Measurements from ENCODE around the gene BTBD19. TPM values are rescaled to one million over a fixed set of nuclear protein-coding genes. Genes with fewer than 3 reads are reported as not detected.

The BTBD19 gene
- total and polyA plus RNA-seq, 9 of the 15 experiments (the other 6 are each of a cell fraction or from before 2014, with no cell fraction given) = 0.22 to 2.0 (median 0.95) TPM

GRCh38 chr1:44819608-44820327 is 11.4 kb downstream of the BTBD19 start (continued):
- TF ChIP-seq ZNF518B (CRISPR knock-in tag; IDR thresholded peaks at IDR 0.05) (peak; percentile 73; the same call in 1 of the 2 replicates), CHD2 (IDR thresholded peaks at IDR 0.05; ENCODE audit: low read depth, low read length) (peak; percentile 68), NBN (IDR thresholded peaks at IDR 0.05; ENCODE audit: low read depth) (peak; percentile 99), CXXC5 (CRISPR knock-in tag; IDR thresholded peaks at IDR 0.05) (peak; percentile 82), CREM (IDR thresholded peaks at IDR 0.05; ENCODE audit: low read depth) (peak; percentile 68), THRA (IDR thresholded peaks at IDR 0.05) (no peak), MLX (CRISPR knock-in tag; conservative IDR thresholded peaks at IDR 0.05) (peak in 1 of 2 experiments; percentile 87; a peak in 2 of 4 replicates), ARID4B (CRISPR knock-in tag; IDR thresholded peaks at IDR 0.05) (peak; percentile 47; the same call in 1 of the 2 replicates), ZNF12 (CRISPR knock-in tag; IDR thresholded peaks at IDR 0.05) (peak; percentile 46; the same call in 1 of the 2 replicates), NKRF (IDR thresholded peaks at IDR 0.05; ENCODE audit: borderline replicate concordance) (no peak), CREB3L1 (IDR thresholded peaks at IDR 0.05; ENCODE audit: borderline replicate concordance, low read depth) (peak; percentile 78)

Measured in K562 (cell line).